Astrocyte of the spinal cord (primary cell): ENCODE results near the gene SNED1.

ENCODE experiments used
- DNase-seq: peaks from one replicate; pipeline ENCODE4 v3.0.0; 2011; ENCODE audit warnings: low read depth, low spot score
- H3K4me3 ChIP-seq: 2 replicates; pipeline ENCODE4 v1.5.1; 2011; ENCODE audit warnings: low read depth, mild to moderate bottlenecking, low read length, moderate library complexity
- in situ Hi-C: cut with HindIII; loops from 2 replicates; pipeline ENCODE4 v1.10.0; 2017; ENCODE audit warnings: low sequenced_read_pairs
- TF ChIP-seq, protein P1 (sequence below): IDR thresholded peaks from 2 replicates; pipeline ENCODE4 v1.5.1; 2012; ENCODE audit warnings: low read depth, mild to moderate bottlenecking, low read length, inconsistent platforms

SNED1 gene

GRCh38 chr2:240999873-241000541 is 1.6 kb downstream of the SNED1 start:
- in situ Hi-C loops: no loop called here
- TF ChIP-seq, protein P1, sequence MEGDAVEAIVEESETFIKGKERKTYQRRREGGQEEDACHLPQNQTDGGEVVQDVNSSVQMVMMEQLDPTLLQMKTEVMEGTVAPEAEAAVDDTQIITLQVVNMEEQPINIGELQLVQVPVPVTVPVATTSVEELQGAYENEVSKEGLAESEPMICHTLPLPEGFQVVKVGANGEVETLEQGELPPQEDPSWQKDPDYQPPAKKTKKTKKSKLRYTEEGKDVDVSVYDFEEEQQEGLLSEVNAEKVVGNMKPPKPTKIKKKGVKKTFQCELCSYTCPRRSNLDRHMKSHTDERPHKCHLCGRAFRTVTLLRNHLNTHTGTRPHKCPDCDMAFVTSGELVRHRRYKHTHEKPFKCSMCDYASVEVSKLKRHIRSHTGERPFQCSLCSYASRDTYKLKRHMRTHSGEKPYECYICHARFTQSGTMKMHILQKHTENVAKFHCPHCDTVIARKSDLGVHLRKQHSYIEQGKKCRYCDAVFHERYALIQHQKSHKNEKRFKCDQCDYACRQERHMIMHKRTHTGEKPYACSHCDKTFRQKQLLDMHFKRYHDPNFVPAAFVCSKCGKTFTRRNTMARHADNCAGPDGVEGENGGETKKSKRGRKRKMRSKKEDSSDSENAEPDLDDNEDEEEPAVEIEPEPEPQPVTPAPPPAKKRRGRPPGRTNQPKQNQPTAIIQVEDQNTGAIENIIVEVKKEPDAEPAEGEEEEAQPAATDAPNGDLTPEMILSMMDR: no peak
- H3K4me3 ChIP-seq: peak overlapping the region; percentile 65
- DNase-seq: no peak

GRCh38 chr2:241000831-241001321 is 2.5 kb downstream of the SNED1 start:
- in situ Hi-C loops: no loop called here
- no peak for DNase-seq
- TF ChIP-seq, protein P1: no peak
- peak overlapping the region; percentile 65 for H3K4me3 ChIP-seq

GRCh38 chr2:241001413-241002274 is 3.2 kb downstream of the SNED1 start:
- peak overlapping the region; percentile 65 for H3K4me3 ChIP-seq
- TF ChIP-seq, protein P1: no peak
- DNase-seq: no peak
- in situ Hi-C loops: no loop called here

GRCh38 chr2:241002275-241003046 is 4.0 kb downstream of the SNED1 start:
- H3K4me3 ChIP-seq: no peak overlapping the region
- in situ Hi-C loops: no loop called here
- TF ChIP-seq, protein P1: no peak
- DNase-seq: no peak

DNA sequence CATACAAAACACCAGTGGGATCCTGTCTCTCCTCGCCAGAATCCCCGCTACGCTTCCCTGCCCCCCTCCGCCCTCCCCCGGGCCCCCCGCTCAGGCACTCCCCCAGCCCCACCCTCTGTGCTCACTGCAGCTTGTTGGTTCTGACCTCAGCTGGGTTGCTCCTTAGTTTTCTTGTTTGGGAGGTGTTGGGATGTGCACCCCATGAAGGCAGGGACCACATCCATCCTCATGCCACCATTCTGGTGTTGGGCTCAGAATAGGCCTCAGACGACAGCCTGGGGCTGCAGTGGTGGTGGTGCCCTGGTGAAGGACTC is 4.6 kb downstream of the SNED1 start:
- TF ChIP-seq, protein P1: no peak
- H3K4me3 ChIP-seq: no peak overlapping the region
- in situ Hi-C loops: no loop called here
- DNase-seq: no peak

- DNase-seq: no peak
- in situ Hi-C loops: no loop called here
- H3K4me3 ChIP-seq: no peak overlapping the region
- TF ChIP-seq, protein P1: no peak
These were observed 5.0 kb downstream of the SNED1 start for GRCh38 chr2:241003369-241003768.
